NCI-H1092 treated with DMSO at 0.1 percent for 48 hours (cell line): ENCODE data around the gene NUDT22.
A peak's percentile ranks its signal among the peaks of the same experiment; 100 is the strongest.

Experiments used
- DNase-seq: peaks from one replicate; lab custom pipeline; 2025; lab: John Stamatoyannopoulos, UW

NUDT22 gene

DNA sequence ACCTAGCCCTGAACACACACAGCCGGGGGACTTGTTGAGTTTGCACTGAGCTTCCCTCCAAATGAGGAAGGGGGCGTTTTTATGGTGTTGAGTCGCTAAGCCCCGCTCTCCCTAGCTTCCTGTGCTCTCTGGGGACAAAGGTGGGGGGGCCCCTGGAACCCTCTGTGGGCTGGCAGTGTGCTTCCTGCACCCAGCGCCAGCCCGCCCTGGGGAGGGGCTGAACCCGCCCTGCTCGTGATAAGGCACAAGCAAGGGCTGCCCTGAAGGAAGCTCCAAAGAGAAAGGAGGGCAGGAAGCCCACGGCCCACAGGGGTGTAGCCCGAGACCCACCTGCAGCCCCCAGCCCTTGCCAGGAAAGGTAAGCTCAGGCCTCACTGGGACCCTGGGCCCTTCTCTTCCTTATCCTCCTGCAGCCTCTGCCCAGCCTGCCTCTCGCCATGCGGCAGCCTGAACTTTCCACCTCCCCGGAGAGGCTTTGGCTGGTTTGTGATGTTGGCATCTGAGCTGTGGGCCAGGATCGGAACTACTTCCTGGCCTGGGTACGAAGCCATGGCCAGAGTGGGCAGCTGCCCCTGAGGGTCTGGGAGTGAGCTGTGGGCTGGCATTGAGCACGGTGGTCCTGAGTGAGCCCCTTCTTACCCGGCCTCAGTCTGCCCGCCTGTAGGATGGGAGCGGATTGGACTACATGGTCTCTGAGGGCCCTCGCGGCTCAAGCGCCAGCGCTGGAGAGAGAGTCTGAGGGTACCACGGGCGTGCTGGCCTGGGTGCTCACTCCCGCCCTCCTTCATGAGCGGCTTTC is 19.4 kb upstream of the NUDT22 start, which contains the start of gene FERMT3:
FERMT3 (plus strand) TSS at position 265 of the 799 bp plus-strand sequence. CDS start 644 bp downstream, outside the sequence.
- no peak for DNase-seq

DNA sequence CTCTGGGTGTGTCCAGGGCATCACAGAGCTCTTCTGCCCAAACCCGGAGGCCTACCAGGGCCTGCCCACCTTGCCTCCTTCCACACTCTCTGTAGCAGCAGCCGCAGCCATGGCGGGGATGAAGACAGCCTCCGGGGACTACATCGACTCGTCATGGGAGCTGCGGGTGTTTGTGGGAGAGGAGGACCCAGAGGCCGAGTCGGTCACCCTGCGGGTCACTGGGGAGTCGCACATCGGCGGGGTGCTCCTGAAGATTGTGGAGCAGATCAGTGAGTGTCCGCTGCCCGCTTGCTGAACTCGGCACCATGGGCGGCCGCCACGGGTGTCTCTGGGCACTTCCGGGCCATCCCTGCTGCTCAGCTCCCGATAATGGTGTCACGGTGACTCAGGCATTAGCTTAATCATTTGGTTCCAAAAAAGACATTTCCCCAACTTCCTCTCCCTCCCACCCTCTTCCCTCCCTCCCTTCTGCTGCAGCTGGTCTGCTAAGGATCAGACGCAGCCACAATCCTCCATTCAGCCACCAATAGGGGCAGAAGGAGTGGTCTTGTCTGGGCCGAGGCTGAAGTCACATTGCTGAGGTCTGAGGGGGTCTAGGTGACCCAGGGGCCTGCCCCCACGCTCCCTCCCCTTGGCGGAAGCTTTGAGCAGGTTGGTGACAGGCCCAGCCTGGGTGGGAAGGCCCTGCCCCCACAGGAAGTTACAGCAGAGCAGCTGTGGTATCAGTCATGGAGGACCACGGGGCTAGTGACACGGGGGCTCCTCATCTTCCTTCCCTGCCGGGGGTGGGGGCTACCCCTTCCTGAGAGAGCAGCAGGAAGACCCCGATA is 18.6 kb upstream of the NUDT22 start:
- no peak for DNase-seq

DNA sequence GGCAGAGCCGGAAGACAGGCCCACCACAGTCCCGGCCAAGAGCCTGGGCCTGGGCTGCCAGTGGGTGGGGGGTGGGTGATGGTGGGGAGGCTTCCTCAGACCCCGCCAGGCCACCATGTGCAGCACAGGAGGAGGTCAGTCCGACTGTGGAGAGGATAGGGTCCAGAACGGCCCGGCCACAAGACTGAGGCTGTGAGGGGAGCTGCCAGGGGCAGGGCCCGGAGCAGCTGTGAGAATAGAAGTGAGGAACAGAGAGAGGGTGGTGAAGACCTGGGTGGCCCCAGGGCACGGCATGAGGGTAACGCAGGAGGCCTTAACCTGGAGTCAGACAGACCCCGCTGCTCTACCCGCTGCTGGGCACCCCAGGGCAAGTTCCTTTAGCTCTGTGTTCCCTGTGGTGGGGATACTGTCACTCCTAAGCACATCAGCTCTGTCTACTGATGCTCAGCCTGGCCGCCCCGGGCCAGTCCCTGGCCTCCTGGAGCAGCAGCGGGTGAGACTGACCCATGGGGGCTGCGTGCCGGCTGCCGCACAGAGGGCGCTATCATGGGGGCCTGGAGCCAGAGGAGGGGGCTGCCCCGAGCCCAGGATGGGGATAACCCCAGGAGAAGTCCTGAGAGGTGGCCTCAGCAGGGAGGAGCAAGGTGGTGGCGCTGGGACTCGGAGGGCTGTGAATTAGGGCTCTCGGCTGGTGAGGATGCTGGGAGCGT is 17.8 kb upstream of the NUDT22 start:
- DNase-seq: no peak

GRCh38 chr11:64208796-64209562 is 17.1 kb upstream of the NUDT22 start:
- DNase-seq: no peak

GRCh38 chr11:64209563-64209843 is 16.6 kb upstream of the NUDT22 start:
- DNase-seq: no peak

GRCh38 chr11:64210301-64211020 is 15.6 kb upstream of the NUDT22 start:
- DNase-seq: no peak

GRCh38 chr11:64211181-64211872 is 14.7 kb upstream of the NUDT22 start:
- no peak for DNase-seq

DNA sequence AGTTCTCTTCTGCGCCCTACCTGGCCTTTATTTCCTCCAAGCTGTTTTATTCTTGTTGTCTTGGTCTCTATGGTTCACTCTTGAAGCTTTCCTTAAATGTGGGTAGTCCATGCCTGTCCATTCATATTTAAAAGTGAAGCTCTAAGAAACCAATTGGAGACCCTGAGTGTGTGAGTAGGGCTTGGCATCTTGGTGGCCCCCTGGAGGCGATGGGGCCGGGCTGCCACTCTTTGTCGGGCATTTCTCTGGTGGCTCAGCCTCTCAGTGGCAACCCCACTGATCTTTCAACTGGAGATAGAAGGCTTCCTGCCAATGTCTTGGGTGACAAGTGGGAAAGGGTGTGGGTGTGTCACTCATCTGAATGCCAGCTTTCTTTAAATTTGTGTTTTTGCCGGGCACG is 9.2 kb upstream of the NUDT22 start:
- DNase-seq: no peak

DNA sequence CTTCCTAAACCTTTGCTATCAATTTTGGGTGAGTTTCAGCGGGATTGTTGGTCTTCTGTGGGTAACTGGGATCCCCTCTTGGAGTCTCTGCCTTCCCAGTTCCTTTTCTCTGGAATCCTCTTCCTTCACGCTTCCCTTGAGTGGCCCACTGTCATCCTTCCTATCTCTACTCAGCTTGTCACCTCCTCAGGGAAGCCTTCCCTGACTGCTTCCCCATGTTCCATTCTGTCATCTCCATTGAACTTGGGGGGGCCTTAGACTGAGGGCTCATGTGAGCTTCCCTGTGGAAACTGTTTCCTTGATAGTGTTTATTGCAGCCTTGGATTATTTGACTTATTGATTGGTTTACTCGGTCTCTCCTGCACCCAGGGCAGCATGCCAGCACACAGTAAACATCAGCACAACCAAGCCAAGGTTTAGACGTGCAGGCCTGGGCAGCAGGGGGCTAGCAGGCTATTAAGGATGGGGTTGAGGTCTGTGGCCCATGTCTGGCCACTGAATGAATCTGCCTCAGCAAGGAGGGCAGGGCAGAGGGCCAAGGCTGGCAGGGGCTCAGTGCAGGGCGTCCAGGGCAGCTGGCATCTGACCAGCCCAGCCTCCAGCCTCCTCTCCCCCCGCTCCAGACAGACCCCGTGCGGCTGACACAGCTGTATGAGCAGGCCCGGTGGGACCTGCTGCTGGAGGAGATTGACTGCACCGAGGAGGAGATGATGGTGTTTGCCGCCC is 7.3 kb upstream of the NUDT22 start:
- peak; percentile 91 for DNase-seq

GRCh38 chr11:64219354-64219684 is 6.8 kb upstream of the NUDT22 start:
- DNase-seq: no peak

- no peak for DNase-seq
These were observed 6.3 kb upstream of the NUDT22 start for GRCh38 chr11:64219755-64220154.

- DNase-seq: no peak
These were observed 5.8 kb upstream of the NUDT22 start for GRCh38 chr11:64220271-64220670.

GRCh38 chr11:64220798-64221197 is 5.3 kb upstream of the NUDT22 start:
- no peak for DNase-seq

DNA sequence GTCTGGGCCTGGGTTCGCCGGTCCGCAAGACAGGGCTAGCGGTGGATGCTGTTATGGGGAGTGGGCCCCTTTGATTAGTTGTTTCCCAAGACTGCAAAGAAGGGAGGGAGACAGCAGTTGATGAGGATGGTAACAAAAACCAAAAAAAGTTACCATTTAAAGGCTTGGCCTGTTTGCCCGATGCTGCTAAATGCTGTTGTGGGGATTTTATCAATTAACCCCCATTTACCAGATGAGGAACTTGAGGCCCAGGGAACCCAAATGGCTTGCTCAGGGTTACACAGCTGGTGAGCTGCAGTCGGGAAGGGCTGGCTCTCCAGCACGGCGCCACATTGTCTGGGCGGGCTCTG is 3.4 kb upstream of the NUDT22 start:
- DNase-seq: peak; percentile 27

GRCh38 chr11:64223001-64223651 is 2.9 kb upstream of the NUDT22 start:
- DNase-seq: no peak

DNA sequence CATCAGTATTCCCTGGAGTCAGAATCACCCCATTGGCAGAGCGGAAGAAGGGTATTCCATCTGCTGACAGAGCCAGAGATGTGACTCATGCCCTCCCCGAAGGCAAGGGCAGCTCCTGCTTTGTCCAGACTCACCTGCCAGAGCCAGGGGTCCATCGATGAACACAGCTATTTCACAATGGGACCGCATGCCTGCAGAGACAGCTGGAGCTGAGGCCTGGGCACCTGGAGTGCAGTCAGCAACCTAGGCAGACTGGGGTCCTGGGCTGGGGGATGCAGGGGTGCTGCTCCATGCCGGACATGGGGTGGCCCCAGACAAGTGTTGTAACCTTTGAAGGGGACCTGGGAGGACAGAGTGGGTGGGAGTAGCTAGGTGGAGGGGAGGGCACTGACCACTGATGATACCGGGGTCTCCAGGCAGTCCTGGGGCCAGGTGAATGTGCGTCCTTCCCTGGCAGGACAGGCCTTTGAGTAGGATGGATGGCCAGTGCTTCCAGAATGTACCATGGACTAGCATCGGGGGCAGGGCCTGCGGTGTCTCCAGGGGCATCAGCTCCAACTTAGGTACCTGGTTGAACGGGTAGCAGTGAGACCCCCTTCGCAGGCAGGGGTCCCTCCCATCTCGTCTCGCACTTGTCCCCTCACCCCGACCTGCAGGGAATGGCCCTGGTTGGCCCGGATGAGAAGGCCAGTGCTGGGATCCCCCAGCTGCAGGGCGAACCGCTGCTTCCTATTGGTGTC is 1.8 kb upstream of the NUDT22 start:
- DNase-seq: no peak

DNA sequence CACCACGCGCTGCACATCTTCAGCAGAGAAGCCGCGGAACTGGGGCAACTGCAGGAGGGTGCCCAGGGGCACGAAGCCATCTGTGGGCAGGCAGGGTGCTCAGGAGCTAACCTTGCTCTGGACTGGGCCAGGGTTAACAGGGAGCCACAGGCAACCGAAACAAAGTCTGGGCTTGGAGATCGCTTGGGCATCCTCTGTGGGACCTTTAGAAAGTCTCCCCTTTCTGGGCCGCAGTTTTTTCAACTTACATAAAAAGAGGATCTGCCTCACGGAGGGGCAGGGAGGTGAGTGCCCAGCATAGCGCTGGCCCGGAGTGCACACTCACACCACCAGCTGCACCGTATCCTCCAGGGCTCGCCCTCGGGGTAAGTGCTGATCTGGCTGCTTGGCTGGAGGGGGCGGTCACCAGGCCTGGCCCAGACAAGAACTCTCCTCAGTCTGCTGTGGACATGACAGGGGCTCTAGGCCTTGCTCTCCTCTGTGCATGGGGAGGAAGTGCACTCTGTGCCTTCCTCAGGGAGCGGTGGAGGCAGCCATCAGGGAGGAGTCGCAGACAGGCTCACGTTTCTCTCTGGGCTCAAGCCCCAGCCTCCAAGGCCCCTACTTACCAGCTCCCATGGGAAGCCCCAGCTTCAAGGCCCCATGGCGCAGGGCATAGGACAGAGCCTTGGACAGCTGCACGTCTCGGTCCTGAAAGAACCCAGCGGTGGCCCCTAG is 1.0 kb upstream of the NUDT22 start:
- DNase-seq: no peak

GRCh38 chr11:64226507-64227051 is 505 bp downstream of the NUDT22 start:
- peak; percentile 61 for DNase-seq
